Osteocyte (in vitro differentiated cells): ENCODE measurements around the gene TRIP12. TPM values are rescaled to one million over a fixed set of nuclear protein-coding genes. Genes with fewer than 3 reads are reported as not detected.
"Not testable (repeated sequence)": the region's sequence is repeated elsewhere in the genome, so short reads cannot be mapped to it uniquely, and the experiment has no call there.

ENCODE experiments used
- DNase-seq: peaks from one replicate; pipeline ENCODE4 v3.0.0; 2021; ENCODE audit warnings: mixed read lengths; ENCODE audit not compliant: unreplicated experiment; ENCODE audit errors: extremely low spot score
- H3K27ac Mint-ChIP-seq: one replicate; pipeline ENCODE4 v1.8.0; 2021; ENCODE audit warnings: mild to moderate bottlenecking, mixed read lengths; ENCODE audit not compliant: unreplicated experiment
- H3K27me3 Mint-ChIP-seq: one replicate; pipeline ENCODE4 v1.8.0; 2021; ENCODE audit warnings: mixed read lengths; ENCODE audit not compliant: unreplicated experiment
- H3K36me3 Mint-ChIP-seq: one replicate; pipeline ENCODE4 v1.8.0; 2021; ENCODE audit warnings: mixed read lengths; ENCODE audit not compliant: unreplicated experiment
- H3K4me1 Mint-ChIP-seq: one replicate; pipeline ENCODE4 v1.8.0; 2021; ENCODE audit warnings: mixed read lengths; ENCODE audit not compliant: unreplicated experiment
- H3K4me3 Mint-ChIP-seq: one replicate; pipeline ENCODE4 v1.8.0; 2021; ENCODE audit warnings: mild to moderate bottlenecking, moderate library complexity, mixed read lengths; ENCODE audit not compliant: unreplicated experiment
- H3K9me3 Mint-ChIP-seq: one replicate; pipeline ENCODE4 v1.8.0; 2021; ENCODE audit warnings: mixed read lengths; ENCODE audit not compliant: unreplicated experiment
- CTCF ChIP-seq: fragments of 200-600 bp; sonication (generic); IDR thresholded peaks from 2 replicates; pipeline ENCODE4 v1.5.0; 2021; ENCODE audit warnings: antibody characterized with exemption, mild to moderate bottlenecking, moderate library complexity
- total RNA-seq: library from RNA; stranded (reverse); gene quantifications from 2 replicates; pipeline ENCODE4 v1.2.1, GENCODE V29; 2021

TRIP12 gene
- total RNA-seq, 1 donor from 2014 or later, result 272 TPM

- Mint-ChIP-seq H3K9me3 (no peaks in the 10 kb centered on the region), H3K36me3 (peaks cover 4% of the 10 kb centered on the region), H3K27ac (no peak overlapping the region), H3K27me3 (no peaks in the 10 kb centered on the region), H3K4me1 (peaks cover 31% of the 10 kb centered on the region), H3K4me3 (no peak overlapping the region)
- peak; percentile 68 for DNase-seq
- TF ChIP-seq CTCF, result no peak
These were observed 8.8 kb upstream of the TRIP12 start for GRCh38 chr2:229930656-229931055.

GRCh38 chr2:229927817-229928321 is 6.1 kb upstream of the TRIP12 start:
- Mint-ChIP-seq H3K4me1 (peaks cover 51% of the 10 kb centered on the region), H3K36me3 (no peaks in the 10 kb centered on the region), H3K4me3 (no peak overlapping the region), H3K27me3 (no peaks in the 10 kb centered on the region), H3K9me3 (no peaks in the 10 kb centered on the region), H3K27ac (peak overlapping the region; percentile 74)
- no peak for TF ChIP-seq CTCF
- no peak for DNase-seq

- no peak for DNase-seq
- H3K4me1 Mint-ChIP-seq, result peaks cover 55% of the 10 kb centered on the region
- H3K27me3 Mint-ChIP-seq, result no peaks in the 10 kb centered on the region
- no peaks in the 10 kb centered on the region for H3K9me3 Mint-ChIP-seq
- peak overlapping the region; percentile 1 for H3K4me3 Mint-ChIP-seq
- H3K27ac Mint-ChIP-seq, result peak overlapping the region; percentile 66
- no peak for TF ChIP-seq CTCF
- H3K36me3 Mint-ChIP-seq, result no peaks in the 10 kb centered on the region
These were observed 3.4 kb upstream of the TRIP12 start for GRCh38 chr2:229925201-229925600.

- not testable (repeated sequence) for H3K9me3 Mint-ChIP-seq, H3K36me3 Mint-ChIP-seq, H3K27me3 Mint-ChIP-seq, DNase-seq
- peak overlapping the region; percentile 26 for H3K4me3 Mint-ChIP-seq
- peak overlapping the region; percentile 63 for H3K27ac Mint-ChIP-seq
- H3K4me1 Mint-ChIP-seq, result peaks cover 60% of the 10 kb centered on the region
These were observed 2.7 kb upstream of the TRIP12 start for GRCh38 chr2:229924541-229924940.

- peak within 1 kb of the TSS; percentile 100 for H3K27ac Mint-ChIP-seq
- no peaks in the 10 kb centered on the region for H3K9me3 Mint-ChIP-seq
- TF ChIP-seq CTCF, result no peak
- peak within 1 kb of the TSS; percentile 99 for H3K4me3 Mint-ChIP-seq
- H3K27me3 Mint-ChIP-seq, result no peaks in the 10 kb centered on the region
- peak; percentile 87 for DNase-seq
- H3K4me1 Mint-ChIP-seq, result peaks cover 61% of the 10 kb centered on the region
- peaks cover 3% of the 10 kb centered on the region for H3K36me3 Mint-ChIP-seq
These were observed 909 bp upstream of the TRIP12 start, which contains the start of gene FBXO36 for GRCh38 chr2:229922449-229923386. Gene FBXO36 (plus strand): TSS chr2:229922503. CDS start chr2:229922514, 11 bp downstream.
